Measurements from ENCODE around the gene EPHB1.
"Not testable (repeated sequence)": the region's sequence is repeated elsewhere in the genome, so short reads cannot be mapped to it uniquely, and the experiment has no call there.

The EPHB1 gene

GRCh38 chr3:135216659-135217058, 421.6 kb downstream of the EPHB1 start:
- DNase-seq (ENCODE audit: low read depth): no peak

GRCh38 chr3:135217730-135218129, 422.7 kb downstream of the EPHB1 start:
- DNase-seq (ENCODE audit: low read depth): no peak

GRCh38 chr3:135218304-135218703, 423.2 kb downstream of the EPHB1 start:
- DNase-seq (ENCODE audit: low read depth): no peak

GRCh38 chr3:135218782-135219181, 423.7 kb downstream of the EPHB1 start:
- no peak for DNase-seq (ENCODE audit: low read depth)

GRCh38 chr3:135224815-135225362, 429.8 kb downstream of the EPHB1 start:
- DNase-seq (ENCODE audit: low read depth): no peak

- DNase-seq (ENCODE audit: low read depth): no peak
Measured at GRCh38 chr3:135226057-135226456, 431.0 kb downstream of the EPHB1 start.

DNA sequence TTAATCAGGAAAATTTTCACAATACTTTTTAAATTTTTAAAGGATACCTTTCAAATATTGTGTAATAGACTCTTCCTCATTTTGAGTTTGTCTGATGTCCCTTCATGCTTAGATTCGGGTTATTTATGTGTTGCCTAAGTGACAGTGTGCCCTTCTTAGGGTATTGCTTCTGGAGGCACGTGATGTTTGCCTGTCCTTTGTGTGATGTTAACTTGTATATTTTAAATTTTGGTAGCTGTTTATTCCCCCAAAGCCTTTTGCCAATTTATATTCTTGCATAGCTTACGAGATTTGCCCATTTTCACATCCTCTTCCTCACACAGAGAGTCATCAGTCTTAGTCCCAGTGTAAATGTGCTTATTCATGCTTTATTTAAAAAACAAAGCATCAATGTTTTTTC, 433.1 kb downstream of the EPHB1 start:
- no peak for DNase-seq (ENCODE audit: low read depth)

GRCh38 chr3:135229018-135229495, 434.0 kb downstream of the EPHB1 start:
- no peak for DNase-seq (ENCODE audit: low read depth)

- no peak for DNase-seq (ENCODE audit: low read depth)
Measured at GRCh38 chr3:135231737-135232136, 436.7 kb downstream of the EPHB1 start.

GRCh38 chr3:135232226-135232625, 437.2 kb downstream of the EPHB1 start:
- no peak for DNase-seq (ENCODE audit: low read depth)

- not testable (repeated sequence) for DNase-seq (ENCODE audit: low read depth)
Measured at GRCh38 chr3:135233476-135233875, 438.4 kb downstream of the EPHB1 start.

- no peak for DNase-seq (ENCODE audit: low read depth)
Measured at GRCh38 chr3:135235541-135235940, 440.5 kb downstream of the EPHB1 start.

GRCh38 chr3:135237371-135238143, 442.5 kb downstream of the EPHB1 start:
- DNase-seq (ENCODE audit: low read depth): no peak

DNA sequence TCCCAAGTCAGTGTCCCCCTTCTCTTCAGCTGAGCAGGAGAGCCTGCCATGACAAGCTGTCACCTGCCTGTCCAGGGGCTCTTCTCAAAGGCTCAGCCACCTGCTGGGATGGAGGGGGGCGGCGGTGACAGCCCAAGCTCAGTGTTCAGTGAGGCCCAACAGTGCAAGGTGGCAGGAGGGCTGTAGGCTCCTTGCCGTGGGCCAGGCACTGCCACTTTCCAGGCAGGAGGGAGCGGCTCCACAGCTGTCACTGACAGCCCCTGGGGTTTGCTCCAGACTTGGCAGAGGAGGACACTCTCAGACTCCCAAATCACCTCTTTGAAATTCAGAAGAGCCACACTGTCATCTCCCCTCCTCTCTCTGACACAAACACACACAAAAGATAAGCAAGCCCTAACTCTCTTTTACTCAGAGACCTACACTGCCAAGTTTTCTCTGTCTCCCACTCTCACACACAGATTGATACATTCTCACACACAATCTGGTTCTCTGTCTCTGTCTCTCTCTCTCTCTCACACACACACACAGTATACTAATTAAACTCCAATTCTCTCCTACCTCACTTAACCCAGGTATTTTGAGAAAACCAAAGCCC, 443.3 kb downstream of the EPHB1 start:
- DNase-seq (ENCODE audit: low read depth): no peak

GRCh38 chr3:135238871-135239614, 444.0 kb downstream of the EPHB1 start:
- no peak for DNase-seq (ENCODE audit: low read depth)

- DNase-seq (ENCODE audit: low read depth): no peak
Measured at GRCh38 chr3:135239615-135239884, 444.5 kb downstream of the EPHB1 start.

GRCh38 chr3:135240426-135240825, 445.4 kb downstream of the EPHB1 start:
- DNase-seq (ENCODE audit: low read depth): no peak

GRCh38 chr3:135242285-135242684, 447.2 kb downstream of the EPHB1 start:
- DNase-seq (ENCODE audit: low read depth): no peak

DNA sequence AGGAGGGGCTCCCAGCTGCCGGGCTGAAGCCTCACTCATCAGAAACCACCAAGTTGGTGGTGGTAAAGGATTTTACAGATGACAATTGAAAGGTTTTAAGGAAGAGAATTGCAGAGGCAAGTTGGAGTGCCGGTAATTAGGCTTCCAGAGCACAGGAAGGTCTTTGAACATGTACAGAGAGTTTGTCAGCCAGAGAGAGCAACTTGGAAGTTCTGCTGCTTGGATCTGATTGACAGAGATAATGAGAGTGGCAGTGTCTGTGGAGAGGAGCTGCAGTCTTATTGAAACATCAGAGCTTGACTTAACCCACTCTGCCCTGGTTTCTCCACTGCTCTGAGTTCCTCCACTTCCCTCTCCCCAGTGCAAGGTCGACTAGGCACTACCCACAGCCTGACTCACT, 448.6 kb downstream of the EPHB1 start:
- DNase-seq (ENCODE audit: low read depth): no peak

DNA sequence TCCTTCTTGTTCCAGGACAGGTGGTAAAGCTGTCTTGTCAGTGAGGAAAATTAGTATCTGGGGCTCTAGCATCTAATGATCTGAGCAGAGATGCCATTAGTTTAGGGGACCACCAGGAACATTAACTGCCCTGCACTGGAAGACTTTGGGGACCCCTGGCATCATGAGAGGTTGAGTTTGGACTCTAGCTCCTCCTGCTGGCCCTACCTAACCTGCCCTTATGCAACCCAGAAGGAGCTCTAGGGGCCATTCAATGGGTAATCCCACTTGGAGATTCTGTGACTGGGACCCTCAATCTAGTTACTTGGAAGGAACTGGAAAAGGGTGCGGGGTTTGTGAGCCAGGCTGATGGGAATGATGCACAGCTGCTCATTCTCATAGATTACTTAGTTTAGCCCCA, 451.0 kb downstream of the EPHB1 start:
- no peak for DNase-seq (ENCODE audit: low read depth)

GRCh38 chr3:135248213-135248612, 453.2 kb downstream of the EPHB1 start:
- no peak for DNase-seq (ENCODE audit: low read depth)

GRCh38 chr3:135249186-135249585, 454.1 kb downstream of the EPHB1 start:
- no peak for DNase-seq (ENCODE audit: low read depth)

DNA sequence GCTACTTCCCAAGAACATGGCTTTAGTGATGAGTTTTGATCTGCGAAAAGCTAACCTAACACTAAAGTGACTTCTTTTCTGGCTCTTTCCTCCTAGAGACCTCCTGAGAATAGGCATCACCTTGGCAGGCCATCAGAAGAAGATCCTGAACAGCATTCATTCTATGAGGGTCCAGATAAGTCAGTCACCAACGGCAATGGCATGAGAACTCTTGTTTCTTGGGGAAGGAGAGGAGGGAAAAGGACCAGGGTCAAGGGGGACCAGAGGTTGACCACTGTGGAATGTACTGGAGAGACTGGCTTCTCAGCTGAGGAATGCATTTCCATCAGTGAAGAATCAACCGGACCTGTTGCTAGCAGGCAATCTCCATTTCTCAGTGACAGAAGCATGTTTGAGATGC, 463.9 kb downstream of the EPHB1 start:
- no peak for DNase-seq (ENCODE audit: low read depth)

All from stimulated activated CD8-positive, alpha-beta memory T cell treated with anti-CD3 and anti-CD28 coated beads, Interleukin-12 subunit alpha, Interleukin-12 subunit beta, amount 100 ng/mL, for 1 hour (primary cell).